Upper lobe of right lung (tissue), 1 donor: ENCODE results near the gene MINK1. TPM values are rescaled to one million over a fixed set of nuclear protein-coding genes. Genes with fewer than 3 reads are reported as not detected.
"Not testable (repeated sequence)": the region's sequence is repeated elsewhere in the genome, so short reads cannot be mapped to it uniquely, and the experiment has no call there.

Source experiments
- ATAC-seq: fragments of 200-7000 bp; cut with Tn5 transposase; one replicate; pipeline ENCODE4 v1.9.1; 2020; ENCODE audit warnings: mild to moderate bottlenecking, moderate library complexity
- DNase-seq: peaks from one replicate; pipeline ENCODE4 v3.0.0-alpha.2; 2020
- H3K27ac ChIP-seq: fragments of 200-600 bp; one replicate; pipeline ENCODE4 v1.8.0; 2022
- H3K27me3 ChIP-seq: fragments of 200-600 bp; one replicate; pipeline ENCODE4 v1.8.0; 2022; ENCODE audit warnings: mild to moderate bottlenecking
- H3K36me3 ChIP-seq: fragments of 200-600 bp; one replicate; pipeline ENCODE4 v1.8.0; 2022
- H3K4me1 ChIP-seq: fragments of 200-600 bp; one replicate; pipeline ENCODE4 v1.8.0; 2022
- H3K4me3 ChIP-seq: fragments of 200-600 bp; one replicate; pipeline ENCODE4 v1.8.0; 2022; ENCODE audit warnings: mild to moderate bottlenecking
- H3K9me3 ChIP-seq: fragments of 200-600 bp; one replicate; pipeline ENCODE4 v1.8.0; 2022
- intact Hi-C: fragments of 100-400 bp; cut with DNase I; formaldehyde crosslinking; loops from one replicate; pipeline ENCODE4 v1.11.0; 2022
- total RNA-seq: library from RNA; stranded (reverse); fragmentation: NEBNext Ultra II Directional; extraction: Animal tissue kit (Norgen Biotek cat#: 25700); gene quantifications from one replicate; pipeline ENCODE4 v1.2.1, GENCODE V29; 2021
- TF ChIP-seq, protein P1 (sequence below): fragments of 200-600 bp; IDR thresholded peaks from one replicate; pipeline ENCODE4 v1.8.0; 2022; ENCODE audit warnings: antibody characterized with exemption
- donor health status: DM: no; HTN: yes; CAD: no; lungs with severe emphysema.

Gene MINK1
- total RNA-seq, 1 donor from 2014 or later = 121 TPM

DNA sequence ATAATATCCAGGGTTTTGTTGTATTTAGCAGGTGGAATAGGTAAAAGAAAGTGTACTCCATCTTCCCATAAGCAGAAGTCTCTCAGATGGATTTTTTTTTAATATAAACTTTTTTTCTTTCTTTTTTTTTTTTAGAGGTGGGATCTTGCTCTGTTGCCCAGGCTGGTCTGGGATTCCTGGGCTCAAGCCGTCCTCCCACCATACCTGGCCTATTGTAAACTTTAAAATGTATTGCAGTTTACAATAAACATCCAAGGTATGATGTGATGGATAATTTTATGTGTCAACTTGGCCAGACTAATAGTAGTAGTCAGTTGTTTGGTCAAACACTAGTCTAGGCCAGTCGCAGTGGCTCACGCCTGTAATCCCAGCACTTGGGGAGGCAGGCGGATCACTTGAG lies 88.2 kb downstream of the MINK1 start:
- H3K4me3 ChIP-seq = no peak overlapping the region
- intact Hi-C loops = no loop called here
- ATAC-seq = no peak
- H3K27ac ChIP-seq = no peak overlapping the region
- DNase-seq = no peak
- no peaks in the 10 kb centered on the region for H3K4me1 ChIP-seq
- no peaks in the 10 kb centered on the region for H3K27me3 ChIP-seq
- TF ChIP-seq, protein P1, sequence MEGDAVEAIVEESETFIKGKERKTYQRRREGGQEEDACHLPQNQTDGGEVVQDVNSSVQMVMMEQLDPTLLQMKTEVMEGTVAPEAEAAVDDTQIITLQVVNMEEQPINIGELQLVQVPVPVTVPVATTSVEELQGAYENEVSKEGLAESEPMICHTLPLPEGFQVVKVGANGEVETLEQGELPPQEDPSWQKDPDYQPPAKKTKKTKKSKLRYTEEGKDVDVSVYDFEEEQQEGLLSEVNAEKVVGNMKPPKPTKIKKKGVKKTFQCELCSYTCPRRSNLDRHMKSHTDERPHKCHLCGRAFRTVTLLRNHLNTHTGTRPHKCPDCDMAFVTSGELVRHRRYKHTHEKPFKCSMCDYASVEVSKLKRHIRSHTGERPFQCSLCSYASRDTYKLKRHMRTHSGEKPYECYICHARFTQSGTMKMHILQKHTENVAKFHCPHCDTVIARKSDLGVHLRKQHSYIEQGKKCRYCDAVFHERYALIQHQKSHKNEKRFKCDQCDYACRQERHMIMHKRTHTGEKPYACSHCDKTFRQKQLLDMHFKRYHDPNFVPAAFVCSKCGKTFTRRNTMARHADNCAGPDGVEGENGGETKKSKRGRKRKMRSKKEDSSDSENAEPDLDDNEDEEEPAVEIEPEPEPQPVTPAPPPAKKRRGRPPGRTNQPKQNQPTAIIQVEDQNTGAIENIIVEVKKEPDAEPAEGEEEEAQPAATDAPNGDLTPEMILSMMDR = no peak
- H3K36me3 ChIP-seq = no peaks in the 10 kb centered on the region
- no peaks in the 10 kb centered on the region for H3K9me3 ChIP-seq

DNA sequence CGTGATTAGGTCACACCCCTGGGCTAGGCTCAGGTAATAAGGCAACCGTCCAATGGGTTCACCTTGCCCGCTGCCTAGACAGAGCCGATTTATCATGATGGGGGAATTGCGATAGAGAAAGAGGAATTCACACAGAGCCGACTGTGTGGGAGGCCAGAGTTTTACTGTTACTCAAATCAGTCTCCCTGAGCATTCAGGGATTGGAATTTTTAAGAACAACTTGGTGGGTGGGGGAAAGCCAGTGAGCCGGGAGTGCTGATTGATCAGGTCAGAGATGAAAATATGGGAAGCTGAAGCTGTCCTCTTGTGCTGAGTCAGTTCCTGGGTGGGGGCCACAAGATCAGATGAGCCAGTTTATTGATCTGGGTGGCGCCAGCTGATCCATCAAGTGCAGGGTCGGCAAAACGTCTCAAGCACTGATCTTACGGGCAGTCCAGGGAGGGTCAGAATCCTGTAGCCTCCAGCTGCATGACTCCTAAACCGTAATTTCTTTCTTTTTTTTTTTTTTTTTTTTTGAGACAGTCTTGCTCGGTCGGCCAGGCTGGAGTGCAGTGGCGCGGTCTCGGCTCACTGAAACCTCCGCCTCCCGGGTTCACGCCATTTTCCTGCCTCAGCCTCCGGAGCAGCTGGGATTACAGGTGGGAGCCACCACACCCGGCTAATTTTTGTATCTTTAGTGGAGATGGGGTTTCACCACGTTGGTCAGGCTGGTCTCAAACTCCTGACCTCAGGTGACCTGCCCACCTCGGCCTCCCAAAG lies 93.6 kb downstream of the MINK1 start:
- H3K36me3 ChIP-seq, H3K27ac ChIP-seq, H3K4me1 ChIP-seq, H3K27me3 ChIP-seq, H3K4me3 ChIP-seq, DNase-seq, H3K9me3 ChIP-seq, ATAC-seq, intact Hi-C loops: not testable (repeated sequence)

DNA sequence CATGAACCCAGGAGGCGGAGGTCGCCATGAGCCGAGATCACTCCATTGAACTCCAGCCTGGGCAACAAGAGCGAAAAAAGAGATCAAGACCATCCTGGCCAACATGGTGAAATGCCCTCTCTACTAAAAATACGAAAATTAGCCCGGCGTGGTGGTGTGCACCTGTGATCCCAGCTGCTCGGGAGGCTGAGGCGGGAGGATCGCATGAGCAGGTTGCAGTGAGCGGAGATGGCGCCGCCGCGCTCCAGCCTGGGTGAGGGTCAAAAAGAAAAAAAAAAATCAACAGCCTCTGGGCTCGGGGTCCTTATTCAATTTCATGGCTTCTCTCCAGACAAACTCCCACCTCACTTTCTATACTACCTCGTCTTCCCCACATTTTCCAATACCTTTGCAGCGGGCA lies 95.7 kb downstream of the MINK1 start:
- Histone ChIP-seq H3K9me3 (no peaks in the 10 kb centered on the region), H3K4me1 (peaks cover under 1% of the 10 kb centered on the region), H3K36me3 (no peaks in the 10 kb centered on the region), H3K4me3 (no peak overlapping the region), H3K27me3 (no peaks in the 10 kb centered on the region), H3K27ac (no peak overlapping the region)
- intact Hi-C loops = no loop called here
- DNase-seq (no peak), ATAC-seq (no peak)
- TF ChIP-seq, protein P1 = no peak

DNA sequence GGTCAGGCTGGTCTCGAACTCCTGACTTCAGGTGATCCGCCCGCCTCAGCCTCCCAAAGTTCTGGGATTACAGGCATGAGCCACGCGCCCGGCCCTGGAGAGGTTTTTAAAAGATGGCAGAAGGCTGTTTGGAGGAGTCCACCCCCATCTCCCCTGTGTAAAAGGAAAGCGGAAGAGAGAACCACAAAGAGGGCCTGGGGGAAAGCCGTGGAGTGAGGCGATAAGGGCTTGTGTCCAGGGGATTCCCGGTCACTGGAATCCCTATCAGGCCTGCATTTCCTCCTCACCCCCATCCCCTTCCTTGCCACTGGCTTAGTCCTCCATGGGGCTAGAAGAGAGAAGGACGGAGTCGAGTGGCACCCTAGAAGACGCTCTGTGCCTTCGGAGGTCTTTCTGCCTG lies 98.8 kb downstream of the MINK1 start, which contains the start of gene GP1BA:
Gene GP1BA (plus strand): TSS at position 315 of the 400 bp plus-strand sequence. CDS start 328 bp downstream, outside the sequence.
- Histone ChIP-seq H3K9me3 (no peaks in the 10 kb centered on the region), H3K36me3 (no peaks in the 10 kb centered on the region), H3K4me1 (peaks cover 6% of the 10 kb centered on the region), H3K27me3 (no peaks in the 10 kb centered on the region), H3K27ac (no peak within 1 kb of the TSS), H3K4me3 (no peak within 1 kb of the TSS)
- TF ChIP-seq, protein P1 = no peak
- DNase-seq (no peak), ATAC-seq (no peak)
- intact Hi-C loops = no loop called here

DNA sequence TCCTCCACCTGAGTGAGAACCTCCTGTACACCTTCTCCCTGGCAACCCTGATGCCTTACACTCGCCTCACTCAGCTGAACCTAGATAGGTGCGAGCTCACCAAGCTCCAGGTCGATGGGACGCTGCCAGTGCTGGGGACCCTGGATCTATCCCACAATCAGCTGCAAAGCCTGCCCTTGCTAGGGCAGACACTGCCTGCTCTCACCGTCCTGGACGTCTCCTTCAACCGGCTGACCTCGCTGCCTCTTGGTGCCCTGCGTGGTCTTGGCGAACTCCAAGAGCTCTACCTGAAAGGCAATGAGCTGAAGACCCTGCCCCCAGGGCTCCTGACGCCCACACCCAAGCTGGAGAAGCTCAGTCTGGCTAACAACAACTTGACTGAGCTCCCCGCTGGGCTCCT lies 99.6 kb downstream of the MINK1 start:
- TF ChIP-seq, protein P1 = no peak
- H3K27ac ChIP-seq = no peak overlapping the region
- intact Hi-C loops = no loop called here

DNA sequence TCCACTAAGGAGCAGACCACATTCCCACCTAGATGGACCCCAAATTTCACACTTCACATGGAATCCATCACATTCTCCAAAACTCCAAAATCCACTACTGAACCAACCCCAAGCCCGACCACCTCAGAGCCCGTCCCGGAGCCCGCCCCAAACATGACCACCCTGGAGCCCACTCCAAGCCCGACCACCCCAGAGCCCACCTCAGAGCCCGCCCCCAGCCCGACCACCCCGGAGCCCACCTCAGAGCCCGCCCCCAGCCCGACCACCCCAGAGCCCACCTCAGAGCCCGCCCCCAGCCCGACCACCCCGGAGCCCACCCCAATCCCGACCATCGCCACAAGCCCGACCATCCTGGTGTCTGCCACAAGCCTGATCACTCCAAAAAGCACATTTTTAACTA lies 100.5 kb downstream of the MINK1 start:
- peaks cover 13% of the 10 kb centered on the region for H3K36me3 ChIP-seq
- H3K27me3 ChIP-seq = no peaks in the 10 kb centered on the region
- TF ChIP-seq, protein P1 = no peak
- no peak for DNase-seq
- intact Hi-C loops = no loop called here
- no peak overlapping the region for H3K27ac ChIP-seq
- H3K4me1 ChIP-seq = peaks cover 12% of the 10 kb centered on the region
- H3K4me3 ChIP-seq = no peak overlapping the region
- no peaks in the 10 kb centered on the region for H3K9me3 ChIP-seq
- no peak for ATAC-seq

More for the DNA sequence above, 99.6 kb downstream of the MINK1 start:
- peaks cover 6% of the 10 kb centered on the region for H3K4me1 ChIP-seq
- H3K4me3 ChIP-seq = no peak overlapping the region
- ATAC-seq (no peak), DNase-seq (no peak)
- H3K36me3 ChIP-seq = peaks cover 7% of the 10 kb centered on the region
- H3K27me3 ChIP-seq = no peaks in the 10 kb centered on the region
- H3K9me3 ChIP-seq = no peaks in the 10 kb centered on the region
